Measurements from ENCODE around the gene SNAI3.

DNA sequence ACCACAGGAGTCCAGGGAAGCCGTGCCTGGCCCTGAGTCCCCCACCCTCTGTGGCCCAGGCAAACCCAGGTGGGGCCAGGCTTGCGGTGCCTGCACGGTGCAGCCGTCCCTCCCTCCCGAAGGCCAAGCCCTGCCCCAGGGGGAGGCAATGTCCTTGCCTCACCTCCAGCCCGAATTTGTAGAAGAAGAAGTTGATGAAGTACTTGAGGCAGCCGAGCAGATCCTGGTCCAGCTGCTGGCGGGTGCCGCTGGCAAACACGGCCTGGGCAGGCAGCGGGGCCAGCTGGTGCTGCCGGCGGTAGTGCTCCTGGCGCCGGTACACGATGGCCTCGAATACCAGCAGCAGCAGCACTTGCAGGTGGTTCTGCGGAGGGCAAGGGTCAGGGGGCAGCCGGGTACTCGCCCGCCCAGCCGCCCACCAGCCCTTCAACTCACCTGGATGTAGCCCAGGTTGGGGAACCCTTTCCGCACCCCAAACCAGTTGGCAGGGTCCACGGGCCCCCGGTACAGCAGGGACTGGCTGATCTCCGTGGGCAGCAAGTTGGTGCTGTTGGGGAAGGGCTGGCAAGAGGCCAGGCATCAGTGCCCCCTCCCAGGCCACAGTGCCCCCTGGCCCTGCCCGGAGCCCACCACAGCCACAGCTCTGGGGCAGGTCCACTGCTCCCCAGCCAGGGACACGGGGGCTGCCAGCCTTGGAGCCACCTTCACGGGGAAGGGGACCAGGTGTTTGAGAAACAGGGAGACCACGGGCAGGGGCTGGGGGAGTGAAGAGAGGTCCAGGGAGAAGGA is 46.1 kb upstream of the SNAI3 start:
- TF ChIP-seq, protein P1, sequence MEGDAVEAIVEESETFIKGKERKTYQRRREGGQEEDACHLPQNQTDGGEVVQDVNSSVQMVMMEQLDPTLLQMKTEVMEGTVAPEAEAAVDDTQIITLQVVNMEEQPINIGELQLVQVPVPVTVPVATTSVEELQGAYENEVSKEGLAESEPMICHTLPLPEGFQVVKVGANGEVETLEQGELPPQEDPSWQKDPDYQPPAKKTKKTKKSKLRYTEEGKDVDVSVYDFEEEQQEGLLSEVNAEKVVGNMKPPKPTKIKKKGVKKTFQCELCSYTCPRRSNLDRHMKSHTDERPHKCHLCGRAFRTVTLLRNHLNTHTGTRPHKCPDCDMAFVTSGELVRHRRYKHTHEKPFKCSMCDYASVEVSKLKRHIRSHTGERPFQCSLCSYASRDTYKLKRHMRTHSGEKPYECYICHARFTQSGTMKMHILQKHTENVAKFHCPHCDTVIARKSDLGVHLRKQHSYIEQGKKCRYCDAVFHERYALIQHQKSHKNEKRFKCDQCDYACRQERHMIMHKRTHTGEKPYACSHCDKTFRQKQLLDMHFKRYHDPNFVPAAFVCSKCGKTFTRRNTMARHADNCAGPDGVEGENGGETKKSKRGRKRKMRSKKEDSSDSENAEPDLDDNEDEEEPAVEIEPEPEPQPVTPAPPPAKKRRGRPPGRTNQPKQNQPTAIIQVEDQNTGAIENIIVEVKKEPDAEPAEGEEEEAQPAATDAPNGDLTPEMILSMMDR (IDR thresholded peaks at IDR 0.05) = no peak
- no peak for TF ChIP-seq POLR2A (IDR thresholded peaks at IDR 0.05)

Measured in thyroid gland (tissue), 4 donors.